ENCODE data around the gene ZNF583. TPM values are rescaled to one million over a fixed set of nuclear protein-coding genes. Genes with fewer than 3 reads are reported as not detected.

ZNF583 gene
- total and polyA plus RNA-seq, 2 of the 8 experiments (the other 6 are each of a cell fraction or from before 2014, with no cell fraction given), result 0.48 to 2.8 TPM

- CTCF ChIA-PET (ENCODE audit: partially characterized antibody), result interaction anchor here (1.0 to 1.5 kb wide), 5 partner anchors 12 to 793 kb away, joined by 3 read pairs; partner anchors contain the start of gene ZNF582
- FAIRE-seq, result no peak
- TF ChIP-seq SUZ12 (IDR thresholded peaks at IDR 0.05; ENCODE audit: low read length) (no peak), CTCF (IDR thresholded peaks at IDR 0.05; ENCODE audit: control extremely low read depth in 1 of 3, insufficient read depth in 1 of 3, low read depth in 1 of 3, low read length in 3 of 3) (no peak), CHD2 (IDR thresholded peaks at IDR 0.05; ENCODE audit: low read length) (no peak), SRF (IDR thresholded peaks at IDR 0.05; ENCODE audit: low read depth, low read length) (no peak), KDM4A (IDR thresholded peaks at IDR 0.05; ENCODE audit: low read depth, low read length, severe bottlenecking) (no peak), TCF12 (IDR thresholded peaks at IDR 0.05; ENCODE audit: low read depth, low read length) (no peak), RXRA (IDR thresholded peaks at IDR 0.05; ENCODE audit: insufficient read depth, low read depth, low read length) (no peak), GABPA (IDR thresholded peaks at IDR 0.05; ENCODE audit: borderline replicate concordance, insufficient read depth, low read length) (no peak), JUN (IDR thresholded peaks at IDR 0.05; ENCODE audit: low read depth, low read length) (no peak), RAD21 (IDR thresholded peaks at IDR 0.05 in 1 of 2, conservative IDR thresholded peaks at IDR 0.05 in 1 of 2; ENCODE audit: low read depth in 2 of 2, low read length in 2 of 2) (no peak), CTBP2 (IDR thresholded peaks at IDR 0.05; ENCODE audit: borderline replicate concordance, insufficient read depth, insufficient read length, low read length) (no peak)
Observed at GRCh38 chr19:56355517-56355916, 48.6 kb upstream of the ZNF583 start.

More at GRCh38 chr19:56355517-56355916, 48.6 kb upstream of the ZNF583 start:
- Histone ChIP-seq H3K9me3 (ENCODE audit: insufficient read depth in 2 of 2, low read depth in 1 of 2, low read length in 1 of 2) (no peaks in the 10 kb centered on the region), H4K20me1 (replicated peaks in 1 of 2; ENCODE audit: control insufficient read depth in 1 of 2, insufficient read depth in 2 of 2, low read length in 2 of 2) (no peaks in the 10 kb centered on the region), H4K8ac (ENCODE audit: extremely low read depth, insufficient read depth, low read length) (no peak overlapping the region), H4K91ac (replicated peaks; ENCODE audit: insufficient read length, low read length) (no peak overlapping the region), H4K5ac (ENCODE audit: insufficient read length, low read depth, low read length) (no peak overlapping the region), H2BK15ac (ENCODE audit: low read length) (no peak overlapping the region), H3K79me2 (ENCODE audit: control insufficient read depth in 1 of 2, insufficient read depth in 2 of 2, low read length in 2 of 2) (no peaks in the 10 kb centered on the region), H3K27me3 (replicated peaks in 1 of 4; ENCODE audit: control insufficient read depth in 3 of 4, extremely low read depth in 1 of 4, insufficient read depth in 3 of 4, low read length in 3 of 4) (no peaks in the 10 kb centered on the region), H3K27ac (ENCODE audit: low read depth, low read length) (no peak overlapping the region), H3K23ac (ENCODE audit: insufficient read length) (no peak overlapping the region), H2AK5ac (ENCODE audit: low read depth, low read length) (no peak overlapping the region), H3K36me3 (ENCODE audit: control insufficient read depth in 2 of 4, insufficient read depth in 4 of 4, low read length in 3 of 4) (no peaks in the 10 kb centered on the region), H3K4me2 (ENCODE audit: insufficient read depth in 1 of 2, low read depth in 2 of 2, low read length in 2 of 2) (no peak overlapping the region), H2BK5ac (ENCODE audit: low read depth, low read length) (no peak overlapping the region), H3K14ac (ENCODE audit: insufficient read length) (no peak overlapping the region), H2AFZ (ENCODE audit: low read length) (no peak overlapping the region), H2BK120ac (replicated peaks; ENCODE audit: low read depth, low read length) (no peak overlapping the region), H2BK12ac (ENCODE audit: low read depth, low read length) (no peak overlapping the region), H2BK20ac (ENCODE audit: low read length) (no peak overlapping the region), H3K4ac (replicated peaks; ENCODE audit: insufficient read length, low read depth, low read length) (no peak overlapping the region), H3K4me1 (replicated peaks in 1 of 4; ENCODE audit: control insufficient read depth in 3 of 4, insufficient read depth in 4 of 4, low read length in 3 of 4) (peaks cover 0 to 1% (median 0%) of the 10 kb centered on the region in 4 experiments; a peak in 2 of 7 replicates), H3K56ac (replicated peaks; ENCODE audit: insufficient read length, low read depth, low read length) (no peak overlapping the region), H3K23me2 (ENCODE audit: low read depth, low read length) (no peaks in the 10 kb centered on the region), H3K4me3 (ENCODE audit: extremely low read depth in 1 of 4, insufficient read depth in 2 of 4, low read depth in 3 of 4, low read length in 4 of 4) (no peak overlapping the region), H3K9ac (replicated peaks in 1 of 4; ENCODE audit: extremely low read depth in 1 of 4, low read depth in 3 of 4, low read length in 3 of 4) (no peak overlapping the region), H3K18ac (ENCODE audit: extremely low read depth, low read length) (no peak overlapping the region), H3K79me1 (ENCODE audit: low read depth, low read length) (no peaks in the 10 kb centered on the region)
- POLR2A ChIA-PET (ENCODE audit: partially characterized antibody), result no interaction called here
- no peak for DNase-seq (ENCODE audit: low read depth in 1 of 2, low spot score in 2 of 2)
- WGBS, 2 experiments (ENCODE audit: extremely low coverage in 1 of 2, insufficient coverage in 1 of 2, insufficient read length in 1 of 2, insufficient replicate concordance in 2 of 2, low coverage in 1 of 2, low lambda C conversion rate in 2 of 2, missing lambda C conversion rate in 1 of 2), result 100% methylated on average over 1 of the region's 1 CpG; no CpG with 5 or more reads in 1 of the 2 experiments

Measured in H1 (cell line).